ENCODE results near the gene NIPSNAP3A. TPM values are rescaled to one million over a fixed set of nuclear protein-coding genes. Genes with fewer than 3 reads are reported as not detected.
A peak's percentile ranks its signal among the peaks of the same experiment; 100 is the strongest.
"Not testable (repeated sequence)": the region's sequence is repeated elsewhere in the genome, so short reads cannot be mapped to it uniquely, and the experiment has no call there.

Gene NIPSNAP3A
- total RNA-seq, 1 experiment from 2014 or later, result 25.3 TPM

GRCh38 chr9:104758974-104759373 lies 11.5 kb downstream of the NIPSNAP3A start:
- no peak overlapping the region for H3K27ac ChIP-seq

GRCh38 chr9:104765138-104765537 lies 17.7 kb downstream of the NIPSNAP3A start:
- H3K9me3 ChIP-seq (replicated peaks), result no peaks in the 10 kb centered on the region
- H3K36me3 ChIP-seq, result no peaks in the 10 kb centered on the region
- no peak overlapping the region for H3K27ac ChIP-seq
- no peak for DNase-seq
- no peaks in the 10 kb centered on the region for H3K27me3 ChIP-seq
- H3K4me1 ChIP-seq, result no peaks in the 10 kb centered on the region
- no peak overlapping the region for H3K4me3 ChIP-seq

More at GRCh38 chr9:104758974-104759373, 11.5 kb downstream of the NIPSNAP3A start:
- Histone ChIP-seq H3K36me3 (peaks cover 9% of the 10 kb centered on the region; the same call in 1 of the 2 replicates), H3K27me3 (no peaks in the 10 kb centered on the region), H3K4me1 (peaks cover 8% of the 10 kb centered on the region), H3K9me3 (replicated peaks) (no peaks in the 10 kb centered on the region), H3K4me3 (no peak overlapping the region)
- peak; percentile 44 to 63 for DNase-seq

DNA sequence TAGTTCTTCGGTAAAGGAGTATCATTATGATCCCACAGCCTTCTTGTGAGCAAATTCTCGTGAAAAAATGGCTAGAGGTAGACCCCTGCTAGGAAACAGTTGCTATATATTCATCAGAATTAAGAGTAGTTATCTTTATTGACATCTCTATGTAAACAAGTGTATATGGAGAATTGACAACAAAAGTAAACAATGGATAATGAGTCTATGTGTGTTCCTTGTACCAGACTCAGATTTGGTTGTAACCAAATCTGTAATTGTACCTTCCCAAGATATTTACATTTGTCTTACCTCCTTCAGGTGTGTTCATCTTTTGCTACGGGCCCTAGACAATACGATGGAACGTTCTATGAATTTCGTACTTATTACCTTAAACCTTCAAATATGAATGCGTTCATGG lies 18.5 kb downstream of the NIPSNAP3A start:
- Histone ChIP-seq H3K4me1 (no peaks in the 10 kb centered on the region), H3K4me3 (no peak overlapping the region), H3K27me3 (no peaks in the 10 kb centered on the region), H3K9me3 (replicated peaks) (no peaks in the 10 kb centered on the region), H3K36me3 (no peaks in the 10 kb centered on the region), H3K27ac (no peak overlapping the region)
- DNase-seq, result no peak

- Histone ChIP-seq H3K4me3 (no peak overlapping the region), H3K27me3 (no peaks in the 10 kb centered on the region), H3K4me1 (no peaks in the 10 kb centered on the region; the same call in 1 of the 2 replicates), H3K27ac (no peak overlapping the region), H3K36me3 (no peaks in the 10 kb centered on the region), H3K9me3 (replicated peaks) (no peaks in the 10 kb centered on the region)
- no peak for DNase-seq
These were observed 20.0 kb downstream of the NIPSNAP3A start for GRCh38 chr9:104767507-104767906.

DNA sequence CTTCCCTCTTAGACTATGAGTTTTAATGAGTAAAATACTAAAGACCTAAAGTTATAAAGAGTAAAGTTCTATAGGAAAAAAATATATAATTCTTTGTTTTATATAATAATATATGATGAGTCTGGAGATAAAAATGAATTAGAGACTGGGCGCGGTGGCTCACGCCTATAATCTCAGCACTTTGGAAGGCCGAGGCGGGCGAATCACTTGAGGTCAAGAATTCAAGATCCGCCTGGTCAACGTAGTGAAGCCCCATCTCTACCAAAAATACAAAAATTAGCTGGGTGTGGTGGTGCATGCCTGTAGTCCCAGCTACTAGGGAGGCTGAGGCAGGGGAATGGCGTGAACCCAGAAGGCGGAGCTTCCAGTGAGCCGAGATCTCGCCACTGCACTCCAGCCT lies 21.5 kb downstream of the NIPSNAP3A start:
- H3K4me1 ChIP-seq; H3K4me3 ChIP-seq; H3K36me3 ChIP-seq; H3K27me3 ChIP-seq; DNase-seq; H3K27ac ChIP-seq; H3K9me3 ChIP-seq (replicated peaks): not testable (repeated sequence)

- no peak overlapping the region for H3K27ac ChIP-seq
- no peaks in the 10 kb centered on the region for H3K9me3 ChIP-seq (replicated peaks)
These were observed 22.2 kb downstream of the NIPSNAP3A start for GRCh38 chr9:104769655-104770054.

DNA sequence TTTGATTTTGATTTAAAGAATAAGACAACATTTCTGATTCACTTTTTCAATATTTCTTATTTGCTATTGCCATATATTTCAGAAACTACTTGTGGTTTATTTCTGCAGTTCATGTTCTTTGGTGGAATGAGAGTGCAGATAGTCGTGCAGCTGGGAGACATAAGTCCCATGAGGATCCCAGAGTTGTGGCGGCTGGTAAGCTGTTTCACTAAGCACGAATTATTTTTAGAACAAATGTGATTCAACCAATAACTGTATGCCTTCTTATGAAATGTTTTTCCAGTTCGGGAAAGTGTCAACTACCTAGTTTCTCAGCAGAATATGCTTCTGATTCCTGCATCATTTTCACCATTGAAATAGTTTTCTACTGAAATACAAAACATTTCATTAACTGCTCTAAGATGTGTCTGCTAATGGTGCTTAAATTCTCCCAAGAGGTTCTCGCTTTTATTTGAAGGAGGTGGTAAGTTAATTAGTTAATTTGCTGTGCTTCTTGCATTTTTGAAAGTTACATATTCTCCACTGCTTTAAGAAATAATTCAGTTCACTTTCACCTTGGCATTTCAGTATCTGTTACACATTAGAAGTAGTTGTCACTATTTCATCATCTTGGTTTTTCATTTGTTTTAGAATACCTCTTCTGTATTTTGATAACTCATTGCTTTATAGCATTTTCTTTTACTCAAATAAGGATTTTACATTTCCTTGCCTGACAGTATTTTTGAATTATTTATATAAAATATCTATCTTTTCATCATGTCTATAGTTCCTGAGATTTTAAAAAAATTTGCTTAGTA lies 25.4 kb downstream of the NIPSNAP3A start:
- H3K9me3 ChIP-seq (replicated peaks), result no peaks in the 10 kb centered on the region
- H3K4me3 ChIP-seq, result no peak overlapping the region
- H3K27ac ChIP-seq, result no peak overlapping the region
- no peaks in the 10 kb centered on the region; the same call in 1 of the 2 replicates for H3K27me3 ChIP-seq
- DNase-seq, result peak in 1 of 2 experiments; percentile 15
- no peaks in the 10 kb centered on the region; the same call in 1 of the 2 replicates for H3K4me1 ChIP-seq
- no peaks in the 10 kb centered on the region for H3K36me3 ChIP-seq

More at GRCh38 chr9:104769655-104770054, 22.2 kb downstream of the NIPSNAP3A start:
- Histone ChIP-seq H3K4me1 (no peaks in the 10 kb centered on the region; the same call in 1 of the 2 replicates), H3K36me3 (no peaks in the 10 kb centered on the region), H3K27me3 (no peaks in the 10 kb centered on the region; the same call in 1 of the 2 replicates), H3K4me3 (no peak overlapping the region)
- no peak for DNase-seq

DNA sequence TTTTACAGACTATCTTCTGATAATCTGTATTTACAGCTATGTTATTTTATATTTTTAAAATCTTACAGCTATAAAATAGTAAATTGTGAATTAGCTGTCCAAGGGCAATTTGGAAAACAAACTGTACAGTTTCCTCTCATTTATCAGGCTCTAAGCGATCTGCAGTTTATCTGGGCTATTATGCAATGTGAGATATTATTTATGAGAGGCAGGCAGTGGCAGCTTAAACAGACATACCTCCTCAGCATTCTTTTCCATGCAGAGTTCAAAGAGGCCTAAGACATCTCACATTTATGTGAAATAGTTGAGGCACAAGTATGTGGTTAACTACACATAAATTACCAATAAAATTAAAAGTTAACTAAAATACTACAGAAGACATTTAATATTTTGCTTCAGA lies 26.6 kb downstream of the NIPSNAP3A start:
- no peaks in the 10 kb centered on the region for H3K36me3 ChIP-seq
- no peak for DNase-seq
- no peak overlapping the region for H3K27ac ChIP-seq
- no peaks in the 10 kb centered on the region; the same call in 1 of the 2 replicates for H3K4me1 ChIP-seq
- H3K4me3 ChIP-seq, result no peak overlapping the region
- H3K27me3 ChIP-seq, result no peaks in the 10 kb centered on the region; the same call in 1 of the 2 replicates
- no peaks in the 10 kb centered on the region for H3K9me3 ChIP-seq (replicated peaks)

DNA sequence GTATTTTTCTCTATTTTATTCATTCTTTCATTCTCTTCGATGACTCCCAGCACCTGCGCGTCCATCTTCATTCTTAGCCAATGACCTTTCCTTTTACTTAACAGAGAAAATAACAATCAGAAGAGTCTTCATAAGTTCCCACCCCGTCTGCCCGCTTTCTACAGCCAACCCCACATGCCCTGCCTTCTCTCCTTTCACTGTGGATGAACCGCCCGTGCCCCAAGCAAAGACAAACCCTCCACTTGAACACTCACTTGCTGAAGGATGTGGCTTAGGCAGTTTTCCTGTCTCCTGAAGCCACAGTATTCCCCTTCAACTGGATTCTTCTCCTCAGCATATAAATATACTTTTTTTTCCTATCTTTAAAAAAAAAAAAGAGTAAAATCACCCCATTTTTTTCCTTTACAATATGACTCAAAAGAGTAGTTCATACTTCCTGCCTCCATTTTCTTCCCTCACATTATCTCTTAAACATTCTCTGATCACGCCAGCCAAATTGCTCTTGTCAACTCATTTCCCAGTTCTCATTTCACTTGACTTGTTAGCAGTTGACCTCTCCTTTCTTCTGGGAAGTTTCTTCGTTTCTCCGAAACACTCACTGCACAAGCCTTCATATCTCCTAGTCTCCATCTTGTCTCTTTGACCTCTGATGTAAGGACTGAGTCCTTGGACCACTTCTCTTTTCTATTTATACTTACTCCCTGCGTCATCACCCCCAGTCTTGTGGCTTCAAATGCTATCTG lies 27.5 kb downstream of the NIPSNAP3A start:
- Histone ChIP-seq H3K4me3 (no peak overlapping the region), H3K27me3 (no peaks in the 10 kb centered on the region; the same call in 1 of the 2 replicates), H3K9me3 (replicated peaks) (no peaks in the 10 kb centered on the region), H3K36me3 (no peaks in the 10 kb centered on the region), H3K4me1 (no peaks in the 10 kb centered on the region; the same call in 1 of the 2 replicates), H3K27ac (no peak overlapping the region)
- DNase-seq, result no peak

GRCh38 chr9:104775574-104775936 lies 28.1 kb downstream of the NIPSNAP3A start:
- H3K27me3 ChIP-seq, result no peaks in the 10 kb centered on the region; the same call in 1 of the 2 replicates
- no peaks in the 10 kb centered on the region for H3K9me3 ChIP-seq (replicated peaks)
- no peak overlapping the region for H3K4me3 ChIP-seq
- no peaks in the 10 kb centered on the region for H3K36me3 ChIP-seq
- H3K27ac ChIP-seq, result no peak overlapping the region
- no peaks in the 10 kb centered on the region; the same call in 1 of the 2 replicates for H3K4me1 ChIP-seq
- DNase-seq, result no peak

- no peaks in the 10 kb centered on the region; the same call in 1 of the 2 replicates for H3K4me1 ChIP-seq
- H3K27ac ChIP-seq, result no peak overlapping the region
- H3K4me3 ChIP-seq, result no peak overlapping the region
- DNase-seq, result no peak
- no peaks in the 10 kb centered on the region; the same call in 1 of the 2 replicates for H3K27me3 ChIP-seq
- H3K36me3 ChIP-seq, result no peaks in the 10 kb centered on the region
- no peaks in the 10 kb centered on the region for H3K9me3 ChIP-seq (replicated peaks)
These were observed 28.5 kb downstream of the NIPSNAP3A start for GRCh38 chr9:104775976-104776375.

- H3K27me3 ChIP-seq, result no peaks in the 10 kb centered on the region; the same call in 1 of the 2 replicates
- DNase-seq, result no peak
- H3K9me3 ChIP-seq (replicated peaks), result no peaks in the 10 kb centered on the region
- H3K4me1 ChIP-seq, result no peaks in the 10 kb centered on the region; the same call in 1 of the 2 replicates
- H3K36me3 ChIP-seq, result no peaks in the 10 kb centered on the region
- H3K4me3 ChIP-seq, result no peak overlapping the region
- H3K27ac ChIP-seq, result no peak overlapping the region
These were observed 29.3 kb downstream of the NIPSNAP3A start for GRCh38 chr9:104776797-104777196.

GRCh38 chr9:104778802-104779201 lies 31.3 kb downstream of the NIPSNAP3A start:
- no peaks in the 10 kb centered on the region for H3K36me3 ChIP-seq
- DNase-seq, result no peak
- H3K27ac ChIP-seq, result no peak overlapping the region
- no peaks in the 10 kb centered on the region for H3K9me3 ChIP-seq (replicated peaks)
- H3K4me1 ChIP-seq, result no peaks in the 10 kb centered on the region
- H3K27me3 ChIP-seq, result no peaks in the 10 kb centered on the region; the same call in 1 of the 2 replicates
- H3K4me3 ChIP-seq, result no peak overlapping the region

DNA sequence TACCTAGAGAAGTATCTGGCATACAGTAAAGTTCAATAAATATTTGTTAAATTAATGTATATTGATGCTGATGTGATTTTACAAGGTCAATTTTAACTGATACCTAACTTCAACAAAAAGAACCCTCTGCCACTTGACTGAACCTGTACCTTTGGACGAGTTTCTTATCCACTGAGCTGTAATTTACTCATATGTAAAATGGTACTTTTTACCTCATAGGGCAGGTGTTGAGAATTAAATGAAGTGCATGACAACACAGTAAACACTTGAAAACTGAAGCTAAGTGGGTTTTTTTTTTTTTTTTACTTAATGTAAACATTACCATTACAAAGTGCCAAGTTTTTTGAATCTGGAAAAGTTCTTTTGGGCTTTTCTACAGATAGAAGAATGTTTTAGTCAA lies 31.9 kb downstream of the NIPSNAP3A start:
- Histone ChIP-seq H3K9me3 (replicated peaks) (no peaks in the 10 kb centered on the region), H3K4me3 (no peak overlapping the region), H3K4me1 (no peaks in the 10 kb centered on the region), H3K27ac (no peak overlapping the region), H3K36me3 (no peaks in the 10 kb centered on the region), H3K27me3 (no peaks in the 10 kb centered on the region; the same call in 1 of the 2 replicates)
- DNase-seq, result no peak

GRCh38 chr9:104779946-104780535 lies 32.6 kb downstream of the NIPSNAP3A start:
- Histone ChIP-seq H3K36me3 (no peaks in the 10 kb centered on the region), H3K4me1 (no peaks in the 10 kb centered on the region), H3K27ac (no peak overlapping the region), H3K9me3 (replicated peaks) (no peaks in the 10 kb centered on the region), H3K27me3 (no peaks in the 10 kb centered on the region; the same call in 1 of the 2 replicates), H3K4me3 (no peak overlapping the region)
- no peak for DNase-seq

Data from SJCRH30 (cell line).